HG02759 (cell line): ENCODE measurements around the gene PRKAB1.
"Not testable (repeated sequence)": the region's sequence is repeated elsewhere in the genome, so short reads cannot be mapped to it uniquely, and the experiment has no call there.

ENCODE experiments used
- ATAC-seq: cut with Tn5 transposase; IDR thresholded peaks from one replicate; pipeline ENCODE4 v1.9.1; 2021; ENCODE audit warnings: mild to moderate bottlenecking, moderate library complexity; ENCODE audit not compliant: unreplicated experiment

PRKAB1 gene

GRCh38 chr12:119683816-119684215, 15.9 kb downstream of the PRKAB1 start:
- ATAC-seq = no peak

- ATAC-seq = no peak
Measured at GRCh38 chr12:119684711-119685369, 16.9 kb downstream of the PRKAB1 start.

DNA sequence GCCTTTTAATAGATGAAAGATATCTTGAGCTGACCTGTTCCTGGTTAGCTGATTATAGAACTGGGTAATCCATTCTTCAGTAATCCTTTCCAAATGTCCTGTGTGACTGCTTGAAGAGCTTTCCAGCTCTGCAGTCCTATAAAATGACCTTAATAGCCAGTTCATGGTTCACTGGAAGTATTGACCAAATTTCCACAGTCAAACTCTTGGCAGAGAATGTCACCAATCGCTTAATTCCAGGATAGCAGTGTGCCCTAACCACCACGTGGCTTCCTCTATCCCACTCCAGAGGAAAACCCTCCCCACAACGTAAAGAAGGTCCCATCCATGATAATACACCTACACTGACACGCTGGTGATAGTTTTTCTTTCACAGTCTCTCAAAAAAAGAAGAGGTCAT, 17.4 kb downstream of the PRKAB1 start:
- ATAC-seq = no peak

DNA sequence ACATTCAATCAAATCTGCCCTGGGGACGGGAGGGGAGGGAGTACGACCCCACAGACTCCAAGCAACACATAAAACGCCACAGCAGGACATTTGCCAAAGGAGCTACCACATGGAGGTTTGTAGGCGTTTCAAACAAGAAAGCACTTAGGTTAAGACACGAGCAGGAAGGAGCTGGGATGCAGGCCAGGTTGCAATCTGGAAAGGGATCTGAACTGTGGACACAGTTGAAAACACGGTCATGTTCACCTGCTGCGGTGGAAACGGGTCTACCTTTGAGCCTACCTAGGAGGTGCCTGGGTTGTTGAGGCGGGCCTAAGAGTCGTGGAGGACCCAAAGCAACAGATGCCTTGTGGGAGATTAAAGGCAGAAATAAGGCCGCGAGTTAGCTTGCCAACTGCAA, 18.4 kb downstream of the PRKAB1 start:
- ATAC-seq = no peak

GRCh38 chr12:119686776-119687175, 18.8 kb downstream of the PRKAB1 start:
- no peak for ATAC-seq

- no peak for ATAC-seq
Measured at GRCh38 chr12:119687406-119687805, 19.5 kb downstream of the PRKAB1 start.

DNA sequence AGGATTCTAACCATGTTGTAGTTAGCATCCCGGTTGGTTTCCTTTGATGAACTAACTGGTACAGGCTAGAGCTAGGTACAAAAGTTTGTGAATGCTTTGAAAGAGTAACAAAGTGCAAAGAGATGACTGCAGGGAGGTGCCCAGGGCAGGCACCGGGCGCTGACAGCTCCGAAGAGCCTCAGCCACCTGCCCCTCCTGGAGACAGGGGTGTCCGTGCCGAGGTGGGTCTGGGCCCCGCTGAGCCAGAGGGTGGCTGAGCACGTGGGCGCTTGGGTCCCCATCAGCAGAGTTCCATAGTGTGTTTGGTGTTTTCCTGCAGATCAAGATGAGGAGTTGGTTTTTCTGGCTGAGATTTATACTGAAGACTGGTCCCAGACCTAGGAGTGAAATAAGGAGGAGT, 19.9 kb downstream of the PRKAB1 start:
- no peak for ATAC-seq

DNA sequence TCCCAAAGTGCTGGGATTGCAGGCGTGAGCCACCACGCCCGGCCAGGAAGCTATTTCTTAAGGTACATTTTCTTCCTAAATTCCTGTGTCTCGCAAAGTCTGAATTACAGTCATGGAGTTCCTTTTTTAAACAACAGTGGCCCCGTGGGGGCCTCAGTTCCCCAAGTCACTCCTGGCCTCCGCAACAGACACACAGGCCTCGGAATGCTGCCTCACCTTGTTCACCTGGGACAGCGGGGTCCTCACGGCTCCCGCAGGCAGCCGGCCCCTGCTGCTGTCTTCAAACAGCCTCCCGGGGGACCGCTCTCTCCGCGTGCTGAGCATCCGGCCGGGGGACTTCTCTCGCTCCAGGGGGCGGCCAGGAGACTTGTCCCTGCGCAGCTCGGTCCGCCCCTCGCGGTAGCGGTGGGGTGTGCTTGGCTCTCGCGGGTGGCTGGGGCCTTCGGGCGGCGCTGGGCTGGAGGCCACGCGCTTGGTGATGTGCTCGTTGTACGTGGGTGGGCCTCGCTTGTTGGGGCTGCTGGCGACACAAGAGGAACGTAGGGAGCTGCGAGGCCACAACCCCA, 22.1 kb downstream of the PRKAB1 start:
- ATAC-seq = no peak

- ATAC-seq = no peak
Measured at GRCh38 chr12:119691202-119691810, 23.4 kb downstream of the PRKAB1 start.

DNA sequence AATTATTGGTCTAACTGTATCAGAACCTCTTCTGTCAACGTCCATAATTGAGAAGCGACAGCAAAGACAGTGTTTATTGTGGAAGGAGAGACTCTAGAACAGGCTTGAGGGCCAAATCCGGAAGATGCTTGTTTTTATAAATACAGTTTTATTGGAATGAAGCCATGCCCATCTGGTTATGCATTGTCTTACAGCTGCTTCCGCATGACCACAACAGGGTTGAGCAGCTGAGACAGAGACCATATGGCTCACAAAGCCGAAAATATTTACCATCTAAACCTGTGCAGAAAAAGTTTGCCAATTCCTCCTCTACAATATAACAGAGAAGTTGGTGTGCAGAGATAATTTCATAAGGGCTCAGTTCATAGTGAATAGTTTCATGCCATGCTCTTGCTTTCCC, 24.5 kb downstream of the PRKAB1 start:
- no peak for ATAC-seq

DNA sequence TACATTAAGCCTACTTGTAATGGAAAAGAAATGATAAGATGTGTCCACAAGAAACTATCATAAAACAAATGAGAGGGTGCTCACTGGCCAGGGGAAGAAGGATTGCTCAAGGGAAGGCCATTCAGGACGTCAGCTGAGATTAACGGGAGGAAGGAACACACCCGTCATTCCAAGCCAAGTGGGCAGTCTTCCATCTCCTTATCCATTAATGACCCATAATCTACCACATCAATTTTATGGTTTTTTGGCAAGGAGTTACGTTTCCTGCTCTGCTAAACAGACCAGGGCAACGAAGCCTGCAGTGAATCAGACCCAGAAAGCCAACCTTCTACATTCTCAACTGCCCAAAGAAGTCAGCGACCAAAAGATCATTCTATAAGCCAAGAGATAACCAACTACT, 25.1 kb downstream of the PRKAB1 start:
- ATAC-seq = no peak

GRCh38 chr12:119693511-119693910, 25.6 kb downstream of the PRKAB1 start:
- ATAC-seq = no peak

DNA sequence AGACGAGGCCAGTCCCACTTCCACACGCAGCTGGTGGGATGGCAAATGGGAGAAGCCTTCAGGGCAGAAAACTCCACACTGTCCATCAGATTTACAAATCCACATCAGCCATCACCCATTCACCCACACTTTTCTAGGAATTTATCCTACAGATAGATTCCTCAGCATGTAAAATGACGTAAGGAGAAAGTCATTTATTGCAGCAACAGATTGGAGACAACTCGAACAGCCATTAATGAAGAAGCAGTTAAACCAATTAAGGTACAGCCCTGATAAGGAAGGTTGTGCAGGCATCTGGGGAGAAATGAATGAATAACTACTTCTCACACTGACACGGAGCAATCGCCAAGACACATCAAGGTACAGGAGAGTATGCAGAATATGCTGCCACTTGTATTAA, 26.2 kb downstream of the PRKAB1 start:
- no peak for ATAC-seq

DNA sequence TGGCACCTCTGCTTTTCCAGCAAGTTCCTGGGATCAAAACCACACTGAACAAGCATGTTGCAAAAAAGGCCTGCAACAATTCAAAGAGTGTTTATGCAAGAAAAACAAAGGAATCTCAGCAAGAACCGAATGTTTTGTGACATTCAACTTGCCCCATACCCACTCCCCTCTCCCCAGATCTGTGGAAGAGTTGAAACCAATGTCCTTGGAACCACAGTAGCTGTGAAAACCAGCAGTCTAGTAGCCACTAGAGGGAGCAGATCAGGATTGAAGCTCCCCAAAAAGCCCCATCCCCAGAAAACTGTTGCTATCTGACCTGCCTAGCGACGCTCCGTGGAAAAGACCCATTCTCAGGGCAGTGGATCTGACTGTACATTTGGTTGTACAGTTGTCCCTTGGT, 27.1 kb downstream of the PRKAB1 start:
- no peak for ATAC-seq

DNA sequence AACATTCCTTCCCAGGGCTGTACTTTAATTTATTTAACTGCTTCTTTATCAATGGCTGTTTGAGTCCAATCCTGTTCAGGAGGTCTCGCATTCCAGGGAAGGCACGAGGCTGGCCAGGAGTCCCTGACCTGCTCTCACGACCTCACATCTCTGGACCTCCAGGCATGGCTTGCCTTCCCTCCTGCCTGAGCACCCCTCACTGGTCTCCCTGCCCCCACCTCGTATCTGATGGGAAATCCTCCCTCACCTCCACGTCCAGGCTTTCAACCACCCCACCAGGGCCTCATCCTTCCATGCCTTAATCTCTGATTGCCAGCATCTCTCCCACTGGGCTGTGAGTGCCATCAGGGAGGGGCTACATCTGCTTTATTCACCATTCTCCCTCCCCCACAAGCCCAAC, 29.0 kb downstream of the PRKAB1 start:
- ATAC-seq = no peak

DNA sequence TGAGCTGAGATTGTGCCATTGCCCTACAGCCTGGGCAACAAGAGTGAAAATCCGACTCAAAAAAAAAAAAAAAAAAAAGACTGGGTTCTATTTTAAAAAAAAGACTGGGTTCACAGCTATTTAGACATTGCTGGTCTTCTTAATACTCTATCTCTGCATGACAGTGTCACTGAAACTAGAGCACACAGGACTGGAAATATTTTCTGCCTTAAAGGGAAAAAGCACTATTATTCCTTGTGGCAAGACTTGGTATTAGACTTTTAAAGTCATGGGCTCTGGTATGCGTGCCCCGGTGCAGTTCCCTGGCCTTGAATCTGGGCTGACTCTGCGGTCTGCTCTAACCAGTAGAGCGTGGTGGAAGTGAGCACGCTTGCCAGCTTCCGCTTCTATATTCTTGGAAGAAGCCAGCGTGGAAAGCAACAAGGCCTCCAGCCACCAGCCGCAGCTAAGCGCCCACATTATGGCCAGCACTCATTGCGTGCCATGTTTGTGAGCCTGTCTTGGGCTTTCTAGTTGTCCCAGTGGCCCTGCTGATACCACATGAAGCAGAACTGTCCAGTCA, 31.3 kb downstream of the PRKAB1 start:
- no peak for ATAC-seq

DNA sequence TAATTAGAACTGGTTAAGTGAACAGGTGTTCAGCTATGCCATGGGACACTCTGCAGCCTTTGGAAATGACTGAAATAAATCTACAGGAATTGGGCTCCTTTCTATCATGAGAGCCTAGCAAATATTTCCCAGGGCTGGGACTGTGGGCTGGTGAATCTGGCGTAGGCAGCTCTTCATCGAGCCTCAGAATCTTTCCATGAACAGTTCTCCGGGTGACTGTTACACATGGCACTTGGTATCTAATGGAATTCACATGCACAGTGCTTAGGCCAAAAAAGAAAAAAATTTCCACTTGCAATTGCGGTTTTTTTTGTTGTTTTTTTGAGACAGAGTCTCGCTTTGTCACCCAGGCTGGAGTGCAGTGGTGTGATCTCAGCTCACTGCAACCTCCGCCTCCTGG, 32.1 kb downstream of the PRKAB1 start:
- ATAC-seq = no peak

- no peak for ATAC-seq
Measured at GRCh38 chr12:119704065-119704747, 36.3 kb downstream of the PRKAB1 start.

- ATAC-seq = no peak
Measured at GRCh38 chr12:119705182-119705581, 37.2 kb downstream of the PRKAB1 start.

DNA sequence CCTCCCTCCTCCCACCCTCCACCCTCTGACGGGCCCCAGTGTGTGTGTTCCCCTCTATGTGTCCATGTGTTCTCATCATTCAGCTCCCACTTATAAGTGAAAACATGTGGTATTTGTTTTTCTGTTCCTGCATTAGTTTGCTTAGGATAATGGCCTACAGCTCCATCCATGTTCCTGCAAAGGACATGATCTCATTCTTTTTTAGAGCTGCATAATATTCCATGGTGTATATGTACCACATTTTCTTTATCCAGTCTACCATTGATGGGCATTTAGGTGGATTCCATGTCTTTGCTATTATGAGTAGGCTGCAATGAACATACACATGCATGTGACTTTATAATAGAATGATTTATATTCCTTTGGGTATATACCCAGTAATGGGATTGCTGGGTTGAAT, 38.5 kb downstream of the PRKAB1 start:
- not testable (repeated sequence) for ATAC-seq

GRCh38 chr12:119710374-119710964, 42.5 kb downstream of the PRKAB1 start:
- no peak for ATAC-seq
